Measurements from ENCODE around the gene LIMD2. TPM values are rescaled to one million over a fixed set of nuclear protein-coding genes. Genes with fewer than 3 reads are reported as not detected.

Gene LIMD2
- total and polyA plus RNA-seq, 2 of the 8 experiments (the other 6 are each of a cell fraction or from before 2014, with no cell fraction given), result 72.0 to 77.2 TPM

DNA sequence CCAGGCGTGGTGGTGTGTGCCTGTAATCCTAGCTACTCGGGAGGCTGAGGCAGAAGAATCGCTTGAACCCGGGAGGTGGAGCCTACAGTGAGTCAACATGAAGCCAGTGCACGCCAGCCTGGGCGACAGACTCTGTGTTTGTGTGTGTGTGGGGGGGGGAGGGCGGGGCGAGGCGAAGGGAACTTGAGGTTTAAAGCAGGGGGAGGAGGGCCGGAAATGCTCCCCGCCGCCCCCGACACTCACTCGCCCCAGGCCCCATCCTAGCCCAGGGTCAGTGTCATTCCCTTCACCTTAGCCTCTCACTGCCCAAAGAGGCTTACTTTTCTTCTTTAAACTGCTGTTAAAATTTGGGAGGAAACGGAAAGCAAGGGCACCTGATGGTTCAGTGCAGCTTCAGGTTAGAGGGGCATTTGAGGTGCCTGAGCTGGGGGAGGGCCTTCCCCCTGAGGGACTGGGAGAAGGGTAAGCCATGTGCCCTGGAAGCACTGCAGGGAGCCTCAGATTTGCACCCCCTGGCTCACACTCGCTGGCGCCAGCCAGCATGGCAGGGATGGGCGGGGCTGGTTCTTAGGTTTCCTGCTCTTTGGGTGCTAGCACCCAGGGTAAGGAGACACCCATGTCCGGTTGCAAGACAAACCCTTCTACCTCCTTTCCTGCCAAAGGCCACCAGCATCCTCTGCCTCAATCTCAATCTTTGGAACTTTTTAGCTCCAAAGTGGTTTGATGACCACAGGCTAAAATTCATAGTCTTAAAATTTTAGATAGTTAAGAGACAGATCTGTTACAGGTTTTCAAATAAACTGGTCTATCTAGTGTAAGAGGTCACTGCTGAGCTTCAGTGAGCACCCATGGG lies 2.2 kb upstream of the LIMD2 start (continued):
- no peak for TF ChIP-seq SP1 (IDR thresholded peaks at IDR 0.05; ENCODE audit: low read depth, low read length)
- TF ChIP-seq, protein P1, sequence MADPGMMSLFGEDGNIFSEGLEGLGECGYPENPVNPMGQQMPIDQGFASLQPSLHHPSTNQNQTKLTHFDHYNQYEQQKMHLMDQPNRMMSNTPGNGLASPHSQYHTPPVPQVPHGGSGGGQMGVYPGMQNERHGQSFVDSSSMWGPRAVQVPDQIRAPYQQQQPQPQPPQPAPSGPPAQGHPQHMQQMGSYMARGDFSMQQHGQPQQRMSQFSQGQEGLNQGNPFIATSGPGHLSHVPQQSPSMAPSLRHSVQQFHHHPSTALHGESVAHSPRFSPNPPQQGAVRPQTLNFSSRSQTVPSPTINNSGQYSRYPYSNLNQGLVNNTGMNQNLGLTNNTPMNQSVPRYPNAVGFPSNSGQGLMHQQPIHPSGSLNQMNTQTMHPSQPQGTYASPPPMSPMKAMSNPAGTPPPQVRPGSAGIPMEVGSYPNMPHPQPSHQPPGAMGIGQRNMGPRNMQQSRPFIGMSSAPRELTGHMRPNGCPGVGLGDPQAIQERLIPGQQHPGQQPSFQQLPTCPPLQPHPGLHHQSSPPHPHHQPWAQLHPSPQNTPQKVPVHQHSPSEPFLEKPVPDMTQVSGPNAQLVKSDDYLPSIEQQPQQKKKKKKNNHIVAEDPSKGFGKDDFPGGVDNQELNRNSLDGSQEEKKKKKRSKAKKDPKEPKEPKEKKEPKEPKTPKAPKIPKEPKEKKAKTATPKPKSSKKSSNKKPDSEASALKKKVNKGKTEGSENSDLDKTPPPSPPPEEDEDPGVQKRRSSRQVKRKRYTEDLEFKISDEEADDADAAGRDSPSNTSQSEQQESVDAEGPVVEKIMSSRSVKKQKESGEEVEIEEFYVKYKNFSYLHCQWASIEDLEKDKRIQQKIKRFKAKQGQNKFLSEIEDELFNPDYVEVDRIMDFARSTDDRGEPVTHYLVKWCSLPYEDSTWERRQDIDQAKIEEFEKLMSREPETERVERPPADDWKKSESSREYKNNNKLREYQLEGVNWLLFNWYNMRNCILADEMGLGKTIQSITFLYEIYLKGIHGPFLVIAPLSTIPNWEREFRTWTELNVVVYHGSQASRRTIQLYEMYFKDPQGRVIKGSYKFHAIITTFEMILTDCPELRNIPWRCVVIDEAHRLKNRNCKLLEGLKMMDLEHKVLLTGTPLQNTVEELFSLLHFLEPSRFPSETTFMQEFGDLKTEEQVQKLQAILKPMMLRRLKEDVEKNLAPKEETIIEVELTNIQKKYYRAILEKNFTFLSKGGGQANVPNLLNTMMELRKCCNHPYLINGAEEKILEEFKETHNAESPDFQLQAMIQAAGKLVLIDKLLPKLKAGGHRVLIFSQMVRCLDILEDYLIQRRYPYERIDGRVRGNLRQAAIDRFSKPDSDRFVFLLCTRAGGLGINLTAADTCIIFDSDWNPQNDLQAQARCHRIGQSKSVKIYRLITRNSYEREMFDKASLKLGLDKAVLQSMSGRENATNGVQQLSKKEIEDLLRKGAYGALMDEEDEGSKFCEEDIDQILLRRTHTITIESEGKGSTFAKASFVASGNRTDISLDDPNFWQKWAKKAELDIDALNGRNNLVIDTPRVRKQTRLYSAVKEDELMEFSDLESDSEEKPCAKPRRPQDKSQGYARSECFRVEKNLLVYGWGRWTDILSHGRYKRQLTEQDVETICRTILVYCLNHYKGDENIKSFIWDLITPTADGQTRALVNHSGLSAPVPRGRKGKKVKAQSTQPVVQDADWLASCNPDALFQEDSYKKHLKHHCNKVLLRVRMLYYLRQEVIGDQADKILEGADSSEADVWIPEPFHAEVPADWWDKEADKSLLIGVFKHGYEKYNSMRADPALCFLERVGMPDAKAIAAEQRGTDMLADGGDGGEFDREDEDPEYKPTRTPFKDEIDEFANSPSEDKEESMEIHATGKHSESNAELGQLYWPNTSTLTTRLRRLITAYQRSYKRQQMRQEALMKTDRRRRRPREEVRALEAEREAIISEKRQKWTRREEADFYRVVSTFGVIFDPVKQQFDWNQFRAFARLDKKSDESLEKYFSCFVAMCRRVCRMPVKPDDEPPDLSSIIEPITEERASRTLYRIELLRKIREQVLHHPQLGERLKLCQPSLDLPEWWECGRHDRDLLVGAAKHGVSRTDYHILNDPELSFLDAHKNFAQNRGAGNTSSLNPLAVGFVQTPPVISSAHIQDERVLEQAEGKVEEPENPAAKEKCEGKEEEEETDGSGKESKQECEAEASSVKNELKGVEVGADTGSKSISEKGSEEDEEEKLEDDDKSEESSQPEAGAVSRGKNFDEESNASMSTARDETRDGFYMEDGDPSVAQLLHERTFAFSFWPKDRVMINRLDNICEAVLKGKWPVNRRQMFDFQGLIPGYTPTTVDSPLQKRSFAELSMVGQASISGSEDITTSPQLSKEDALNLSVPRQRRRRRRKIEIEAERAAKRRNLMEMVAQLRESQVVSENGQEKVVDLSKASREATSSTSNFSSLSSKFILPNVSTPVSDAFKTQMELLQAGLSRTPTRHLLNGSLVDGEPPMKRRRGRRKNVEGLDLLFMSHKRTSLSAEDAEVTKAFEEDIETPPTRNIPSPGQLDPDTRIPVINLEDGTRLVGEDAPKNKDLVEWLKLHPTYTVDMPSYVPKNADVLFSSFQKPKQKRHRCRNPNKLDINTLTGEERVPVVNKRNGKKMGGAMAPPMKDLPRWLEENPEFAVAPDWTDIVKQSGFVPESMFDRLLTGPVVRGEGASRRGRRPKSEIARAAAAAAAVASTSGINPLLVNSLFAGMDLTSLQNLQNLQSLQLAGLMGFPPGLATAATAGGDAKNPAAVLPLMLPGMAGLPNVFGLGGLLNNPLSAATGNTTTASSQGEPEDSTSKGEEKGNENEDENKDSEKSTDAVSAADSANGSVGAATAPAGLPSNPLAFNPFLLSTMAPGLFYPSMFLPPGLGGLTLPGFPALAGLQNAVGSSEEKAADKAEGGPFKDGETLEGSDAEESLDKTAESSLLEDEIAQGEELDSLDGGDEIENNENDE (IDR thresholded peaks at IDR 0.05; ENCODE audit: insufficient replicate concordance, low read length), result no peak
- TF ChIP-seq BCL11A (IDR thresholded peaks at IDR 0.05; ENCODE audit: low read depth in 2 of 2, low read length in 2 of 2), result no peak
- TF ChIP-seq RBBP5 (IDR thresholded peaks at IDR 0.05; ENCODE audit: borderline replicate concordance, low read depth, low read length), result no peak
- TF ChIP-seq SUZ12 (IDR thresholded peaks at IDR 0.05; ENCODE audit: low read length), result no peak
- TF ChIP-seq EP300 (IDR thresholded peaks at IDR 0.05; ENCODE audit: borderline replicate concordance in 1 of 2, low read depth in 2 of 2, low read length in 2 of 2), result no peak
